ENCODE measurements around the gene ZNF771.

The ZNF771 gene

DNA sequence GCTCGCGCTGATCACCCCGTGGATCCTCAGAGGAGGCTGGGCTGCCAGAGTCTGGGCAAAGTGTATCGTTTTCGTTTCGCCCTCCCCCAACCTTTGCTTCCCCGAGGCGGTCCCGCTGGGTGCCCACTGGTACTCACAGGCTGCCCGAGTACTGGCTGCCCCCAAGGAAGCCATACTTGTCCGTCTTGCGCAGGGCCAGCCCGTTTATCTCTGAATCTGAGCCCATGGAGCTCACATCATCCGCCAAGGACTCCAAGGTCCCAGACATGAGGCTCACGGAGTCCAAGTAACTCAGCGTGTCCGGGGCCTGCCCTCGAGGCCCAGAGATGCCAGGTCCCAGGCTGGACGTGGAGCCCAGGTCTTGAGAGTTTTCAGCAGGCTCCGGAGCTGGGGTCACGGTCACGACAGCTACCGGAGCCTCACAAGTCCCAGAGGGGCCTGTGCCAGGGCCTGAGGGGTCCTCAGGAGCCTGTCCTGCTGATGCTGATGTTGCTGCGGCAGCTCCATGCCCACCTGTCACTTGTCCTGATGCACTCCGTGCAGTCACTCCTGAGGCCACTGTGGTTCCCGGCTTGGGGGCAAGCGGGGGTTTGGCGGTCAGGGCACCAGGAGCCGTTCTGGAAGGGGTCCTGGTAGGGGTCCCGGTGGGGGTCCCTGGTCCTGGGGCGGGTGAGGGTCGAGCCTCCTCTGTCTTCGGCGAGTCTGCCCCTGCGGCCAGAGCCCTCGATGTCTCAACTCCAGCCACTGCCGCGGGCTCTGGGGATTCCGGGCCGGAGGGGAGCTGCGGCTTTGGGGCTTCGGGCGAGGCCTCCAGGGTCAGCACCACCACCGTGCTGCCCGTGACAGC lies 38.1 kb upstream of the ZNF771 start:
- DNase-seq, result no peak
- TF ChIP-seq, protein P1, sequence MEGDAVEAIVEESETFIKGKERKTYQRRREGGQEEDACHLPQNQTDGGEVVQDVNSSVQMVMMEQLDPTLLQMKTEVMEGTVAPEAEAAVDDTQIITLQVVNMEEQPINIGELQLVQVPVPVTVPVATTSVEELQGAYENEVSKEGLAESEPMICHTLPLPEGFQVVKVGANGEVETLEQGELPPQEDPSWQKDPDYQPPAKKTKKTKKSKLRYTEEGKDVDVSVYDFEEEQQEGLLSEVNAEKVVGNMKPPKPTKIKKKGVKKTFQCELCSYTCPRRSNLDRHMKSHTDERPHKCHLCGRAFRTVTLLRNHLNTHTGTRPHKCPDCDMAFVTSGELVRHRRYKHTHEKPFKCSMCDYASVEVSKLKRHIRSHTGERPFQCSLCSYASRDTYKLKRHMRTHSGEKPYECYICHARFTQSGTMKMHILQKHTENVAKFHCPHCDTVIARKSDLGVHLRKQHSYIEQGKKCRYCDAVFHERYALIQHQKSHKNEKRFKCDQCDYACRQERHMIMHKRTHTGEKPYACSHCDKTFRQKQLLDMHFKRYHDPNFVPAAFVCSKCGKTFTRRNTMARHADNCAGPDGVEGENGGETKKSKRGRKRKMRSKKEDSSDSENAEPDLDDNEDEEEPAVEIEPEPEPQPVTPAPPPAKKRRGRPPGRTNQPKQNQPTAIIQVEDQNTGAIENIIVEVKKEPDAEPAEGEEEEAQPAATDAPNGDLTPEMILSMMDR (IDR thresholded peaks at IDR 0.05; ENCODE audit: low read depth, low read length), result no peak
- Histone ChIP-seq H3K4me1 (peaks cover 6% of the 10 kb centered on the region), H3K4me3 (ENCODE audit: low read depth, low read length) (peak overlapping the region; percentile 90), H3K36me3 (peaks cover 15% of the 10 kb centered on the region), H3K9me3 (no peaks in the 10 kb centered on the region), H3K27me3 (no peaks in the 10 kb centered on the region)

- H3K4me3 ChIP-seq (ENCODE audit: low read depth, low read length), result peak overlapping the region; percentile 90
- peaks cover 8% of the 10 kb centered on the region for H3K36me3 ChIP-seq
- H3K9me3 ChIP-seq, result no peaks in the 10 kb centered on the region
- DNase-seq, result no peak
- no peaks in the 10 kb centered on the region for H3K27me3 ChIP-seq
- TF ChIP-seq, protein P1 (IDR thresholded peaks at IDR 0.05; ENCODE audit: low read depth, low read length), result no peak
- peaks cover 6% of the 10 kb centered on the region for H3K4me1 ChIP-seq
These were observed 37.4 kb upstream of the ZNF771 start for GRCh38 chr16:30369938-30370455.

GRCh38 chr16:30370456-30371247 lies 36.8 kb upstream of the ZNF771 start, which contains the start of gene TBC1D10B:
TBC1D10B (minus strand) TSS chr16:30370494; CDS start chr16:30370183, 311 bp downstream.
- Histone ChIP-seq H3K4me3 (ENCODE audit: low read depth, low read length) (peak within 1 kb of the TSS; percentile 90), H3K9me3 (no peaks in the 10 kb centered on the region), H3K36me3 (peaks cover 2% of the 10 kb centered on the region), H3K27me3 (no peaks in the 10 kb centered on the region), H3K4me1 (peaks cover 6% of the 10 kb centered on the region)
- peak; percentile 98 for DNase-seq
- TF ChIP-seq, protein P1 (IDR thresholded peaks at IDR 0.05; ENCODE audit: low read depth, low read length), result peak; percentile 47

- no peak for DNase-seq
- Histone ChIP-seq H3K4me1 (peaks cover 6% of the 10 kb centered on the region), H3K36me3 (no peaks in the 10 kb centered on the region), H3K9me3 (no peaks in the 10 kb centered on the region), H3K4me3 (ENCODE audit: low read depth, low read length) (peak overlapping the region; percentile 58), H3K27me3 (no peaks in the 10 kb centered on the region)
- TF ChIP-seq, protein P1 (IDR thresholded peaks at IDR 0.05; ENCODE audit: low read depth, low read length), result no peak
These were observed 36.1 kb upstream of the ZNF771 start for GRCh38 chr16:30371248-30371816.

DNA sequence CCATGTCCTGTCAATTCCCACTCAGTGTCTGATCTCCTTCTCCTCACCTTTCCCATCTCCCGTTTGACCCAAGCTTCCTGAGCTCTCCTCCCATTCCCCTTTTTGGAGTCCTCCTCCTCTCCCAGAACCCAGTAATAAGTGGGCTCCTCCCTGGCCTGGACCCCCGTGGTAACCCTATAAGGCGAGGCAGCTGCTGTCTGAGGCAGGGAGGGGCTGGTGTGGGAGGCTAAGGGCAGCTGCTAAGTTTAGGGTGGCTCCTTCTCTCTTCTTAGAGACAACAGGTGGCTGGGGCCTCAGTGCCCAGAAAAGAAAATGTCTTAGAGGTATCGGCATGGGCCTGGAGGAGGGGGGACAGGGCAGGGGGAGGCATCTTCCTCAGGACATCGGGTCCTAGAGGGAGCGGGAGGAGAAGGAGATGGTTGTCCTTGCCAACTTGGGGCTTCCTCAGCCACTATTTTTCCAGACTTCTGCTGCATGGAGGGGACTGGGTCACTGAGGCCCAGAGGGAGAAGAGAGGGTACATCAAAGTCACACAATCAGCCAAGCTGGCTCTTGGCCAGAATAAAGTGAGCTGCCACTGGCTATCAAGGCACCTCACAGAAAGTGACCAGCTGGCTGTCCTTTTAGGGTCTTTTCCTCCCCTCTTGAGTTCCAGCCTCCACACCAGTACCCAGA lies 35.2 kb upstream of the ZNF771 start:
- TF ChIP-seq, protein P1 (IDR thresholded peaks at IDR 0.05; ENCODE audit: low read depth, low read length), result no peak
- DNase-seq, result no peak
- no peak overlapping the region for H3K4me3 ChIP-seq (ENCODE audit: low read depth, low read length)
- H3K4me1 ChIP-seq, result peaks cover 7% of the 10 kb centered on the region
- H3K9me3 ChIP-seq, result no peaks in the 10 kb centered on the region
- no peaks in the 10 kb centered on the region for H3K27me3 ChIP-seq
- H3K36me3 ChIP-seq, result no peaks in the 10 kb centered on the region
